WERI-Rb-1 (cell line): ENCODE measurements around the gene NRSN1.

Experiments
- DNase-seq: peaks from one replicate; pipeline ENCODE4 v3.0.0-alpha.2; 2020
- H3K27ac ChIP-seq: fragments of 250-450 bp; sonication (Bioruptor Pico); 2 replicates; pipeline ENCODE4 v1.5.1; 2020; ENCODE audit warnings: mild to moderate bottlenecking, moderate library complexity
- H3K27me3 ChIP-seq: fragments of 250-450 bp; sonication (Bioruptor Pico); 2 replicates; pipeline ENCODE4 v1.5.1; 2021; ENCODE audit warnings: mild to moderate bottlenecking, low read depth, moderate library complexity; ENCODE audit not compliant: insufficient read depth, severe bottlenecking
- H3K36me3 ChIP-seq: fragments of 250-450 bp; sonication (Bioruptor Pico); 2 replicates; pipeline ENCODE4 v1.5.1; 2020; ENCODE audit warnings: mild to moderate bottlenecking, moderate library complexity
- H3K4me3 ChIP-seq: 2 replicates; pipeline ENCODE4 v1.5.1; 2011; ENCODE audit warnings: low read depth, mild to moderate bottlenecking, control low read depth, low read length
- H3K9me3 ChIP-seq: fragments of 250-450 bp; sonication (Bioruptor Pico); 2 replicates; pipeline ENCODE4 v1.5.1; 2021; ENCODE audit warnings: mild to moderate bottlenecking, moderate library complexity; ENCODE audit not compliant: severe bottlenecking
- CTCF ChIP-seq: IDR thresholded peaks from 2 replicates; pipeline ENCODE4 v1.5.1; 2011; ENCODE audit warnings: low read depth, mild to moderate bottlenecking, control low read depth, inconsistent platforms, low read length

Gene NRSN1

GRCh38 chr6:24195836-24196597 lies 70.0 kb downstream of the NRSN1 start:
- H3K36me3 ChIP-seq, result no peaks in the 10 kb centered on the region
- H3K9me3 ChIP-seq, result no peaks in the 10 kb centered on the region
- H3K27ac ChIP-seq, result no peak overlapping the region
- no peak overlapping the region for H3K4me3 ChIP-seq
- no peaks in the 10 kb centered on the region for H3K27me3 ChIP-seq
- TF ChIP-seq CTCF, result no peak
- DNase-seq, result no peak
